ENCODE measurements around the gene CABLES2. TPM values are rescaled to one million over a fixed set of nuclear protein-coding genes. Genes with fewer than 3 reads are reported as not detected.

Gene CABLES2
- total RNA-seq, 4 donors from 2014 or later, result 1.1 to 2.4 (median 1.7) TPM

GRCh38 chr20:62372042-62372993, 34.8 kb downstream of the CABLES2 start:
- TF ChIP-seq CTCF (IDR thresholded peaks at IDR 0.05; ENCODE audit: low read depth), result no peak

GRCh38 chr20:62371588-62372041, 35.5 kb downstream of the CABLES2 start:
- no peak for TF ChIP-seq CTCF (IDR thresholded peaks at IDR 0.05; ENCODE audit: low read depth)

- TF ChIP-seq CTCF (IDR thresholded peaks at IDR 0.05; ENCODE audit: low read depth), result no peak
Measured at GRCh38 chr20:62370807-62371587, 36.1 kb downstream of the CABLES2 start.

- no peak for TF ChIP-seq CTCF (IDR thresholded peaks at IDR 0.05; ENCODE audit: low read depth)
Measured at GRCh38 chr20:62370115-62370806, 36.8 kb downstream of the CABLES2 start.

- no peak for TF ChIP-seq CTCF (IDR thresholded peaks at IDR 0.05; ENCODE audit: low read depth)
Measured at GRCh38 chr20:62369815-62370114, 37.3 kb downstream of the CABLES2 start.

GRCh38 chr20:62368976-62369814, 37.9 kb downstream of the CABLES2 start:
- TF ChIP-seq CTCF (IDR thresholded peaks at IDR 0.05; ENCODE audit: low read depth), result no peak

Data from subcutaneous adipose tissue (tissue), 4 donors.